DOHH2 (cell line): ENCODE results near the gene TSC1.

ENCODE experiments used
- EZH2phosphoT487 ChIP-seq: fragments of 200-600 bp; sonication (generic); IDR thresholded peaks from 2 replicates; pipeline ENCODE4 v1.6.1; 2017; ENCODE audit warnings: borderline replicate concordance, mild to moderate bottlenecking, antibody characterized with exemption, low read length, moderate library complexity, mixed read lengths
- TF ChIP-seq, protein P1 (sequence below): fragments of 200-600 bp; sonication (generic); IDR thresholded peaks from one replicate; pipeline ENCODE4 v1.5.1; 2014; ENCODE audit warnings: antibody characterized with exemption, mild to moderate bottlenecking, low read depth, low read length; ENCODE audit not compliant: poor library complexity, severe bottlenecking

DNA sequence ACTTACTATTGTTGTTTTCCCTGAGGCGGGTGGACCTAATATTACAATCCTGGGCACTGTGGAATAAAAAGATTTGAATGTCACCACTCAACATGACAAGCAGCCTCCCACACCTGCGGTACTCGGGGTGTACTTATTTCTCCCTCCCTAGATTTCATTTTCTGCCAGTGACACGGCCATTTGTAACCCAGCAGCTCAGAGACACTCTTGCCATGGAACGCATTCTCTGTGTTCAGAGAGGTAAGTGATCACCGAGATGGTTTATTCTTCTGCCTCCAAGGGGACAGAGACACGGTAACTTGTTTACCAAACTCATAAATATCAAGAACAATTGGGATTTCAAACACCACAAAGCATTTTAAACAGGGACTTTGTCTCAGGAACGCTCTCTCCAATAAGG lies 77.5 kb downstream of the TSC1 start:
- TF ChIP-seq, protein P1, sequence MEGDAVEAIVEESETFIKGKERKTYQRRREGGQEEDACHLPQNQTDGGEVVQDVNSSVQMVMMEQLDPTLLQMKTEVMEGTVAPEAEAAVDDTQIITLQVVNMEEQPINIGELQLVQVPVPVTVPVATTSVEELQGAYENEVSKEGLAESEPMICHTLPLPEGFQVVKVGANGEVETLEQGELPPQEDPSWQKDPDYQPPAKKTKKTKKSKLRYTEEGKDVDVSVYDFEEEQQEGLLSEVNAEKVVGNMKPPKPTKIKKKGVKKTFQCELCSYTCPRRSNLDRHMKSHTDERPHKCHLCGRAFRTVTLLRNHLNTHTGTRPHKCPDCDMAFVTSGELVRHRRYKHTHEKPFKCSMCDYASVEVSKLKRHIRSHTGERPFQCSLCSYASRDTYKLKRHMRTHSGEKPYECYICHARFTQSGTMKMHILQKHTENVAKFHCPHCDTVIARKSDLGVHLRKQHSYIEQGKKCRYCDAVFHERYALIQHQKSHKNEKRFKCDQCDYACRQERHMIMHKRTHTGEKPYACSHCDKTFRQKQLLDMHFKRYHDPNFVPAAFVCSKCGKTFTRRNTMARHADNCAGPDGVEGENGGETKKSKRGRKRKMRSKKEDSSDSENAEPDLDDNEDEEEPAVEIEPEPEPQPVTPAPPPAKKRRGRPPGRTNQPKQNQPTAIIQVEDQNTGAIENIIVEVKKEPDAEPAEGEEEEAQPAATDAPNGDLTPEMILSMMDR = no peak
- TF ChIP-seq EZH2phosphoT487 = no peak
